Measurements from ENCODE around the gene COX15. TPM values are rescaled to one million over a fixed set of nuclear protein-coding genes. Genes with fewer than 3 reads are reported as not detected.

Gene COX15
- total and polyA plus RNA-seq, 2 donors (not counting 3 experiments of a cell fraction or from before 2014, with no cell fraction given) = 16.6 to 34.6 TPM

- dilution Hi-C loops (cut with MboI; ENCODE audit: extremely low pct_ligation_motif_present, low sequenced_read_pairs) = no loop called here
- DNase-seq (ENCODE audit: low read depth, low spot score) = no peak
- H3K27ac ChIP-seq (ENCODE audit: insufficient read depth, low read depth, low read length) = no peak overlapping the region
- no peaks in the 10 kb centered on the region for H3K27me3 ChIP-seq (ENCODE audit: control insufficient read depth in 2 of 2, insufficient read depth in 2 of 2, low read length in 2 of 2)
- no peak overlapping the region for H2AFZ ChIP-seq (ENCODE audit: low read depth, low read length)
- intact Hi-C loops (cut with micrococcal nuclease) = no loop called here
- no peaks in the 10 kb centered on the region for H3K9me1 ChIP-seq (replicated peaks; ENCODE audit: control insufficient read depth, extremely low read depth, insufficient read depth, low read length)
- no peaks in the 10 kb centered on the region for H4K20me1 ChIP-seq (replicated peaks; ENCODE audit: control insufficient read depth, extremely low read depth, insufficient read depth, low read length)
- BruUV-seq (replicated peaks) = no TSS peak
- H3K4me3 ChIP-seq (replicated peaks in 1 of 3; ENCODE audit: insufficient read depth in 1 of 3, low read depth in 1 of 3, low read length in 3 of 3) = no peak overlapping the region
- CTCF ChIA-PET = interaction anchor here (1.1 kb wide), 2 partner anchors 9 to 13 kb away, joined by 3 read pairs; no protein-coding TSS in a partner anchor
- H3K79me2 ChIP-seq (ENCODE audit: control insufficient read depth, insufficient read depth, low read length) = no peaks in the 10 kb centered on the region
- TF ChIP-seq EZH2 (IDR thresholded peaks at IDR 0.05; ENCODE audit: borderline replicate concordance, low read depth, low read length, severe bottlenecking) = no peak
- TF ChIP-seq POLR2AphosphoS5 (IDR thresholded peaks at IDR 0.05; ENCODE audit: insufficient read depth, low read depth, low read length) = no peak
- TF ChIP-seq CTCF (IDR thresholded peaks at IDR 0.05; ENCODE audit: extremely low read depth in 1 of 2, insufficient read depth in 1 of 2, low read depth in 1 of 2, low read length in 2 of 2) = no peak
- TF ChIP-seq MYC (IDR thresholded peaks at IDR 0.05; ENCODE audit: low read depth, low read length) = no peak
- TF ChIP-seq JUN (IDR thresholded peaks at IDR 0.05; ENCODE audit: borderline replicate concordance, insufficient read depth, insufficient read length, low read depth) = no peak
- TF ChIP-seq POLR2A (IDR thresholded peaks at IDR 0.05; ENCODE audit: low read depth, low read length) = no peak
- TF ChIP-seq MAX (IDR thresholded peaks at IDR 0.05; ENCODE audit: insufficient read depth, insufficient read length) = no peak
- no peaks in the 10 kb centered on the region for H3K4me1 ChIP-seq (ENCODE audit: control insufficient read depth, extremely low read depth, insufficient read depth, low read length)
- peaks cover 8 to 22% of the 10 kb centered on the region in 2 experiments for H3K36me3 ChIP-seq (ENCODE audit: control insufficient read depth in 2 of 2, extremely low read depth in 1 of 2, insufficient read depth in 2 of 2, low read length in 2 of 2)
- H3K4me2 ChIP-seq (ENCODE audit: insufficient read depth, low read length) = no peak overlapping the region
- H3K9ac ChIP-seq (replicated peaks; ENCODE audit: extremely low read depth, insufficient read depth, low read length) = no peak overlapping the region
- H3K9me3 ChIP-seq (replicated peaks; ENCODE audit: control insufficient read depth, insufficient read depth, low read length) = no peaks in the 10 kb centered on the region
- FAIRE-seq = no peak
- POLR2A ChIA-PET = no interaction called here
Measured at GRCh38 chr10:99695761-99696160, 36.2 kb downstream of the COX15 start.
